Jurkat, Clone E6-1 (cell line): ENCODE data around the gene ZNF689.
"Not testable (repeated sequence)": the region's sequence is repeated elsewhere in the genome, so short reads cannot be mapped to it uniquely, and the experiment has no call there.

Source experiments
- DNase-seq: peaks from one replicate; pipeline ENCODE4 v3.0.0-alpha.2; 2011; ENCODE audit warnings: low read depth, low spot score
- H3K4me3 ChIP-seq: 2 replicates; pipeline ENCODE4 v1.5.1; 2011; ENCODE audit warnings: mild to moderate bottlenecking, low read length, control low read depth, moderate library complexity

Gene ZNF689

GRCh38 chr16:30604316-30604947 lies 5.8 kb downstream of the ZNF689 start:
- H3K4me3 ChIP-seq = no peak overlapping the region

DNA sequence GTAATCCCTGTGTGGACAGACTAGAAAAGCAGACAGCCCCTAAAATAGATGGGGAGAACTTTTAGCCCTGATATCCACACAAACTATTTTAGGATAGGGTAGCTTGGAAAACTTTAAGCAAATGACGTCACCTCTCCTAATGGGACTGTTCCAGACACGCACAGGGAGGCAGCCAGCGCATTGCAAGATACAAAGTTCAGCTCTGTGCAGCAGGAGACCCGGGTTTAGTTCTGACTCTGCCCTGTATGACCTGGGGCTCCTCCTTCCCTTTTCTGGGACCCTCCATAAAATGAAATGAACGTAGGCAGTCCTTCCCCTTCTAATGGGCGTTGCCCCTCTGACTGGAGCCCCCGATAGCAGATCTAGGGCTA lies 6.3 kb downstream of the ZNF689 start:
- H3K4me3 ChIP-seq = no peak overlapping the region
- DNase-seq = no peak

More at GRCh38 chr16:30604316-30604947, 5.8 kb downstream of the ZNF689 start:
- no peak for DNase-seq

- no peak overlapping the region for H3K4me3 ChIP-seq
- DNase-seq = no peak
These were observed 7.4 kb downstream of the ZNF689 start for GRCh38 chr16:30602616-30603277.

- no peak overlapping the region for H3K4me3 ChIP-seq
- no peak for DNase-seq
These were observed 8.2 kb downstream of the ZNF689 start for GRCh38 chr16:30601966-30602365.

- H3K4me3 ChIP-seq = no peak overlapping the region
- DNase-seq = no peak
These were observed 9.3 kb downstream of the ZNF689 start for GRCh38 chr16:30600929-30601328.

- no peak for DNase-seq
These were observed 10.0 kb downstream of the ZNF689 start for GRCh38 chr16:30600215-30600614.

GRCh38 chr16:30592871-30593270 lies 17.3 kb downstream of the ZNF689 start:
- DNase-seq = no peak

More at GRCh38 chr16:30600215-30600614, 10.0 kb downstream of the ZNF689 start:
- no peak overlapping the region for H3K4me3 ChIP-seq

DNA sequence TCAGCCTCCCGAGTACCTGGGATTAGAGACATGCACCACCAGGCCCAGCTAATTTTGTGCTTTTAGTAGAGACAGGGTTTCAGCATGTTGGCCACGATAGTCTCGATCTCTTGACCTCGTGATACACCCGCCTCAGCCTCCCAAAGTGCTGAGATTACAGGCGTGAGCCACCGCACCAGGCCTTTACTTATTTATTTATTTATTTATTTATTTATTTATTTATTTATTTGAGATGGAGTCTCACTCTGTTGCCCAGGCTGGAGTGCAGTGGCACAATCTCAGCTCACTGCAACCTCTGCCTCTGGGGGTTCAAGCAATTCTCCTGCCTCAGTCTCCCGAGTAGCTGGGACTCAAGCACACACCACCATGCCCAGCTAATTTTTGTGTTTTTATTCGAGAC lies 19.3 kb downstream of the ZNF689 start:
- DNase-seq, H3K4me3 ChIP-seq: not testable (repeated sequence)

More at GRCh38 chr16:30592871-30593270, 17.3 kb downstream of the ZNF689 start:
- no peak overlapping the region for H3K4me3 ChIP-seq

DNA sequence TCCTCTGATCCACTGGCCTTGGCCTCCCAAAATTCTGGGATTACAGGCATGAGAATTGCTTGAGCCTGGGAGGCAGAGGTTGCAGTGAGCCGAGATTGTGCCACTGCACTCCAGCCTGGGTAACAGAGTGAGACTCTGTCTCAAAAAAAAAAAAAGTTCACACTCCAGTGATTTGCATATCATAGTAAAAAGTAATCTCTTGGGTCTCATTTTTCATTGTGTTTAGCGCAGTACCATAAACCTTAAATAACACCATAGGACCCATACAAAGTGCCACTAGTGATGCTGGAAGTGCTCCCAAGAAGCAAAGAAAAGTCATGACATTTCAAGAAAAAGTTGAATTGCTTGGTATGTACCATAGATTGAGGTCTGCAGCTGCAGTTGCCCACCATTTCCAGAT lies 20.6 kb downstream of the ZNF689 start:
- not testable (repeated sequence) for DNase-seq, H3K4me3 ChIP-seq

GRCh38 chr16:30588651-30589050 lies 21.5 kb downstream of the ZNF689 start:
- no peak overlapping the region for H3K4me3 ChIP-seq
- no peak for DNase-seq

- no peak for DNase-seq
- no peak within 1 kb of the TSS for H3K4me3 ChIP-seq
These were observed 24.6 kb downstream of the ZNF689 start, which contains the start of gene ZNF785 for GRCh38 chr16:30585400-30586191. ZNF785 (minus strand) TSS chr16:30585697; CDS start chr16:30585611, 86 bp downstream.

DNA sequence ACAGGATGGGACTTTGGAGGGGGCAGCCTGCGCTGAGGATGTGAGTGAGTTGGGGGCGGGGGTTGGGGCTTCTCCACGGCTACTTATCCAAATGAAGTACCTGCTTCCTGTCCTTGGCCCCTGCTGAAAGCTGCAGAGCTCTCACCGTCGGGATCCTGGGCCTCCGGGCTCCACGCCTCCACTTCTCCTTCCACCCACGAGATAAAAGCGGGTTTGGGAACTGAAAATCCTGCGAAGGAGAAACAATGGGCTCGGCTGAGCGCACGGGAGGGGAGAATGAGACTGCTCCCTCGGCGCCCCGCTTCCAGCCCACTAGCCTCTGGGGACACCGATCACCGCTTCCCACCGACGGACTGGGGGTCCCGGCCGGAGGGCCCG lies 25.2 kb downstream of the ZNF689 start:
- DNase-seq = no peak
- no peak overlapping the region for H3K4me3 ChIP-seq

DNA sequence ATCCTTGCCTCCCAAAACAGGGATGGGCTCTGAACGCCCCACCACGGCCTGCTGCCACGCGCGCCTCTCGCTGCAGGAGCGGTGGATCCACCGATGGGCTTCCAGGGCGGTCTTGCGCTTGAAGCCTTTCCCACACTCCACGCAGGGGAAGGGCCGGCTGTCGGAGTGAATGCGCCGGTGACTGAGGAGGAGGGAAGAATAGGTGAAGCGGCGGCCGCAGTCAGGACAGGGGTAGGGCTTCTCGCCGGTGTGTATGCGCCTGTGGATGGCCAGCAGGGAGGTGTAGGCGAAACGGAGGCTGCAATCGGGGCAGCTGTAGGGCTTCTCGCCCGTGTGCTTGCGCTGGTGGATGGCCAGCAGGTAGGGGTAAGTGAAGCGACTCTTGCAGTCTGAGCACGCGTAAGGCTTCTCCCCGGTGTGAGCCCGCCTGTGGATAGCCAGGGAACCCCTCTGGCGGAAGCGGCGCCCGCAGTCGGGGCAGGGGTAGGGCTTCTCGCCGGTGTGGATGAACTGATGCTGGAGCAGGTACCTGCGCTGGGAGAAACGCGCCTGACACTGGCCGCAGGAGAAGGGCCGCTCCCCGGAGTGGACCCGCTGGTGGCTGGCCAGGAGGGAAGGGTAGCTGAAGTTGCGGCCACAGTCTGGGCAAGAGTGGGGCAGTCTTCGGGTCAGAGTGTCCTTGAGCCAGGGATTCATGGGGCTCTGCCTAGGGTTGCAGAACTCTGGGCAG lies 27.4 kb downstream of the ZNF689 start:
- no peak overlapping the region for H3K4me3 ChIP-seq
- no peak for DNase-seq

GRCh38 chr16:30581457-30581856 lies 28.7 kb downstream of the ZNF689 start:
- DNase-seq = no peak
- H3K4me3 ChIP-seq = no peak overlapping the region

GRCh38 chr16:30574678-30575077 lies 35.5 kb downstream of the ZNF689 start:
- no peak for DNase-seq

DNA sequence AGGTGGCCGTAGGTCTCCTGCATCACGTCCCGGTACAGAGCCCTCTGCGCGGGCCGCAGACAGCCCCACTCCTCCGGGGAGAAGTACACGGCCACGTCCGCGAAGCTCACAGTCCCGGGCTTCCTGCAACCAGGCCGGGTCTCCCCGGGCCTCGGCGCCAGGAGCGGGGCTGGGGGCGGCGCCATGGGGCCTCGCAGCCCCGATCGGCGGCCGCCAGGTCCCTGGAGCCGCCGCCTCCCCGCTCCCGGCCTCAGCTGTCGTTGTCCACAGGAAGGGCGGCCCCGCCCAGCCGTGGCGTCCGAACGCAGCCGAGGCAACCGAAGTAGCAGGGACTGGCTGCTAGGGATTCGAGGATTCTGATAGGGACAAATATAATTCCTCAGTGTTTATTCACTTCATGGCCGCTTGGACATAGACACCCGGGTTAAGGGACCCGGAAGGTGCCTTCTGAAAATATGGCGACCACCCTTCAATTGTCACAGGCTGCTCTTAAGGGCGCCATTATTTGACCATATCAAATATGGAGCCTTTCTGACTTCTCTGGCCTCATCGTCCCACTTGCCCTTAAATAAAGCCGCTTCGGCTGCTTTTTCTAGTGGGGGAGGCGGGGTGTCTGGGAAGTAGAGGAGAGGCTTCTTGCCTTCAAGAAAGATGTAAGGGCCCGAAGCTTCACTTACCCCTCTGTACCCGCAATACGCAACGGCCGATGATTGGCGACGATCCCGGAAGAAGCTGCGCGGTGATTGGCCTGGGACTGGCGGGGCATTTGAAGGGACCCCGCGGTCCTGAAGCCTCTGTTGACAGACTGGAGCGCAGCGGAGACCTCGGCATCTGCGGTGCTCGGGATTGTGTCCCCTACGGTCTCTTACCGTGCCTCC lies 38.5 kb downstream of the ZNF689 start, which contains the start of gene ZNF688:
Gene ZNF688 (minus strand): TSS at position 270 of the 878 bp plus-strand sequence. CDS start 85 bp downstream, at position 185.
- peak within 1 kb of the TSS; percentile 91 for H3K4me3 ChIP-seq
- peak; percentile 98 for DNase-seq

More at GRCh38 chr16:30574678-30575077, 35.5 kb downstream of the ZNF689 start:
- no peak overlapping the region for H3K4me3 ChIP-seq

DNA sequence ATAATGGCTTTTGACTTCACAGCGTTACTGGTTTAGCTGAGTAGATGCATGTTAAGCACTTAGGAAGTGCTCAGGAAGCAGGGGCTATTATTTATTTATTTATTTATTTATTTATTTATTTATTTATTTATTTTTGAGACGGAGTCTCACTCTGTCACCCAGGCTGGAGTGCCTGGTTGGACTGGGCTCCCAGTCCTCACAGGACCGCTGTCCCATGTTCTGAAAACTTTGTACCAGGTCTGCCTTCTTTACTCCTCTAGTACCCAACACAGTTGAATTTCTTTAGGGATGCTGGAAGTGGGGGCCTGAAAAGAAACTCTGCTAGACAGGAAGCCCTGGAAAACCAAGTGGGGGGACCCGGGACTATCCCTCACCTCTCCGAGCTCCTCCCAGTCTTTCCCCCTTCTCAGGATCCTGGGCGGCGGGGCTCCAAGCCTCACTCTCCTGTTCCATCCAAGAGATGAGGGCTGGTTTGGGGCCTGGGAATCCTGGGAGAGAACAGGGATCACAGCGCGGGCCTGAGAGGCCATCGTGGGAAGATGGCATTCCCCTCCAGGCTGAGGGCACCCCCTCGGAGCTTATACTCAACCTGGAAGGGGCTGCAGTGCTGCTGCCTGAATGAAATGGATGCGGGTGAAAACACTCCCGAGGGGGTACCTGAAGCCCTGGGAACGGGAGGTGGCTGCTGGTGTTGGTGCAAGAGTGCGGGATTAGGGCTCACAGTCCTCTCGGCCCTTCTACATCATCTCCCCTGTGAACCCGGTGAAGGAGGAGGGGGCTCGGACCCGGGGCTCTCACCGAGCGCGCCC lies 39.3 kb downstream of the ZNF689 start:
- no peak for DNase-seq
- H3K4me3 ChIP-seq = peak overlapping the region; percentile 91
